NT2/D1 (cell line): Measurements from ENCODE around the gene LACC1.

Source experiments
- SUZ12 ChIP-seq: IDR thresholded peaks from 2 replicates; pipeline ENCODE4 v1.6.1; 2011; ENCODE audit not compliant: insufficient read length, insufficient read depth; ENCODE audit errors: extremely low read depth
- ZNF274 ChIP-seq: IDR thresholded peaks from 2 replicates; pipeline ENCODE4 v1.6.1; 2011; ENCODE audit warnings: mild to moderate bottlenecking, low read depth, low read length

- TF ChIP-seq ZNF274 (no peak), SUZ12 (no peak)
These were observed 31.6 kb upstream of the LACC1 start for GRCh38 chr13:43848001-43848649.
